PFSK-1 (cell line): ENCODE results near the gene CRADD.

Experiments
- FOXP2 ChIP-seq: optimal IDR thresholded peaks from 2 replicates; pipeline ENCODE3; 2011; ENCODE audit warnings: borderline replicate concordance, control low read depth, inconsistent platforms; ENCODE audit not compliant: insufficient read depth; ENCODE audit errors: extremely low read length, extremely low read depth
- POLR2AphosphoS5 ChIP-seq: IDR thresholded peaks from 2 replicates; pipeline ENCODE4 v1.6.1; 2012; ENCODE audit warnings: low read depth, mild to moderate bottlenecking, control low read depth, low read length, moderate library complexity
- SIN3A ChIP-seq: IDR thresholded peaks from 2 replicates; pipeline ENCODE4 v1.6.1; 2012; ENCODE audit warnings: mild to moderate bottlenecking, low read length, moderate library complexity, borderline replicate concordance; ENCODE audit not compliant: insufficient read depth
- TAF1 ChIP-seq: IDR thresholded peaks from 2 replicates; pipeline ENCODE4 v1.6.1; 2012; ENCODE audit warnings: low read length, control low read depth, borderline replicate concordance; ENCODE audit not compliant: insufficient read depth
- TF ChIP-seq, protein P1 (sequence below), 2 experiments: IDR thresholded peaks; 2 replicates each; pipeline versions ENCODE4 v1.6.1 to v1.8.0; 2011 to 2012; ENCODE audit warnings: low read depth in 2 of 2, low read length in 2 of 2, control low read depth in 1 of 2, inconsistent platforms in 1 of 2, mild to moderate bottlenecking in 1 of 2, moderate library complexity in 1 of 2; ENCODE audit not compliant: insufficient read depth in 1 of 2

Gene CRADD

DNA sequence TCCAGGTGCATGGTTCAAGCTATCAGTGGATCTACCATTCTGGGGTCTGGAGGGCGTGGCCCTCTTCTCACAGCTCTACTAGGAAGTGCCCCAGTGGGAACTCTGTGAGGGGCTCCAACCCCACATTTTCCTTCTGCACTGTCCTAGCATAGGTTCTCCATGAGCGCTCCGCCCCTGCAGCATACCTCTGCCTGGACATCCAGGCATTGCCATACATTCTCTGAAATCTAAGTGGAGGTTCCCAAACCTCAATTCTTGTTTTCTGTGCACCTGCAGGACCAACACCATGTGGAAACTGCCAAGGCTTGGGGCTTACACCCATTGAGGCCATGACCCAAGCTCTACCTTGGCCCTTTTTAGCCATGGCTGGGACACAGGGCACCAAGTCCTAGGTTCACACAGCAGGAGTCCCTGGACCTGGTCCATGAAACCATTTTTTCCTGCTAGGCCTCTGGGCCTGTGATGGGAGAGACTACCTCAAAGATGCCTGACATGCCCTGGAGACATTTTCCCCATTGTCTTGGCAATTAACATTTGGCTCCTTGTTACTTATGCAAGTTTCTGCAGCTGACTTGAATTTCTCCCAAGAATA, 76.8 kb downstream of the CRADD start:
- TF ChIP-seq, protein P1, sequence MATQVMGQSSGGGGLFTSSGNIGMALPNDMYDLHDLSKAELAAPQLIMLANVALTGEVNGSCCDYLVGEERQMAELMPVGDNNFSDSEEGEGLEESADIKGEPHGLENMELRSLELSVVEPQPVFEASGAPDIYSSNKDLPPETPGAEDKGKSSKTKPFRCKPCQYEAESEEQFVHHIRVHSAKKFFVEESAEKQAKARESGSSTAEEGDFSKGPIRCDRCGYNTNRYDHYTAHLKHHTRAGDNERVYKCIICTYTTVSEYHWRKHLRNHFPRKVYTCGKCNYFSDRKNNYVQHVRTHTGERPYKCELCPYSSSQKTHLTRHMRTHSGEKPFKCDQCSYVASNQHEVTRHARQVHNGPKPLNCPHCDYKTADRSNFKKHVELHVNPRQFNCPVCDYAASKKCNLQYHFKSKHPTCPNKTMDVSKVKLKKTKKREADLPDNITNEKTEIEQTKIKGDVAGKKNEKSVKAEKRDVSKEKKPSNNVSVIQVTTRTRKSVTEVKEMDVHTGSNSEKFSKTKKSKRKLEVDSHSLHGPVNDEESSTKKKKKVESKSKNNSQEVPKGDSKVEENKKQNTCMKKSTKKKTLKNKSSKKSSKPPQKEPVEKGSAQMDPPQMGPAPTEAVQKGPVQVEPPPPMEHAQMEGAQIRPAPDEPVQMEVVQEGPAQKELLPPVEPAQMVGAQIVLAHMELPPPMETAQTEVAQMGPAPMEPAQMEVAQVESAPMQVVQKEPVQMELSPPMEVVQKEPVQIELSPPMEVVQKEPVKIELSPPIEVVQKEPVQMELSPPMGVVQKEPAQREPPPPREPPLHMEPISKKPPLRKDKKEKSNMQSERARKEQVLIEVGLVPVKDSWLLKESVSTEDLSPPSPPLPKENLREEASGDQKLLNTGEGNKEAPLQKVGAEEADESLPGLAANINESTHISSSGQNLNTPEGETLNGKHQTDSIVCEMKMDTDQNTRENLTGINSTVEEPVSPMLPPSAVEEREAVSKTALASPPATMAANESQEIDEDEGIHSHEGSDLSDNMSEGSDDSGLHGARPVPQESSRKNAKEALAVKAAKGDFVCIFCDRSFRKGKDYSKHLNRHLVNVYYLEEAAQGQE (IDR thresholded peaks at IDR 0.05; ENCODE audit: insufficient read depth in 1 of 2, low read depth in 2 of 2, low read length in 2 of 2) = no peak
- no peak for TF ChIP-seq TAF1
- no peak for TF ChIP-seq POLR2AphosphoS5
- TF ChIP-seq SIN3A = no peak
- no peak for TF ChIP-seq FOXP2

GRCh38 chr12:93756288-93756687, 79.1 kb downstream of the CRADD start:
- TF ChIP-seq FOXP2 = no peak
- TF ChIP-seq TAF1 = no peak
- TF ChIP-seq SIN3A = no peak
- TF ChIP-seq, protein P1 (IDR thresholded peaks at IDR 0.05; ENCODE audit: insufficient read depth in 1 of 2, low read depth in 2 of 2, low read length in 2 of 2) = no peak
- no peak for TF ChIP-seq POLR2AphosphoS5

DNA sequence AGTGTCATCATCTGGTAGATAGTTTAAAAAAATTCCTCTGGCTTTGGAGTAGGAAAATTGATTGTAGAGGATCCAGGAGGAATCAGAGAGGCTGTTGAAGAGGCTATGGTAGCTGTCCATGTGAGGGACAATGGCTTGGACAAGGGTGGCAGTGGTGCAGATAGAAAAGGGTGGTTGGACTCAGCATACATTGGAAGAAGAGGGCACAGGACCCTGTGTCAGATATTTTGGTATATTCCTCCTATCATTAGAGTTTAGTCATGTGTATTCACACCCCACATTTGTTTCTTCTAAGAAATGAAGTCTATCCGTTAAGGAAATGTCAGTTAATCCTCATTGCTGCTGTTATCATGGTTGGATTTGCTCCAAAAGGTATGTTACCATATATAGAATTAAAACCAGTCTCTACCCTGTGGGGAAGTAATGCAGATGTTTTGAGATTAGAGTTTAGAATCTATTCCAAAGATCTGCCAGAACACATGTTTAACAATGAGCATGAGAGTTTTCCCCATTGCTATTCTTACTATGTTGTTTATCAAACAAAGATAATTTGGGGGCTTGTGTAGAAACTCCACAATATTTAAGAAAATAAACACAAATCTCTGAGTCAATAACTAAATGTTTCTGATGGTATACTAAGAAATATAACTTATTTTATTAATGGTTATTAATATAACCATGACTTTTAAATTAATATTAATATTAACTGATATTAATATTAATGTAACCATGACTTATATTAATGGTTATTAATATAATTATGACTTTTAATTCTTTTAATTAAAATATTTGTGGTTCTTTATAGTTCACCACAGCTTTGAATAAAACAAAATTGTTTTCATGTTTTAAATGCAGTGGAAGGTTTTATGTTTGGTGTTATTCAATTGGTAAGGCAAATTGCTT, 80.9 kb downstream of the CRADD start:
- TF ChIP-seq, protein P1 (IDR thresholded peaks at IDR 0.05; ENCODE audit: insufficient read depth in 1 of 2, low read depth in 2 of 2, low read length in 2 of 2) = no peak
- no peak for TF ChIP-seq FOXP2
- no peak for TF ChIP-seq TAF1
- no peak for TF ChIP-seq POLR2AphosphoS5
- no peak for TF ChIP-seq SIN3A

GRCh38 chr12:93758801-93759373, 81.7 kb downstream of the CRADD start:
- TF ChIP-seq TAF1 = no peak
- TF ChIP-seq SIN3A = no peak
- TF ChIP-seq, protein P1 (IDR thresholded peaks at IDR 0.05; ENCODE audit: insufficient read depth in 1 of 2, low read depth in 2 of 2, low read length in 2 of 2) = no peak
- TF ChIP-seq FOXP2 = no peak
- no peak for TF ChIP-seq POLR2AphosphoS5
